HepG2 (cell line): ENCODE data around the gene TNNI3. TPM values are rescaled to one million over a fixed set of nuclear protein-coding genes. Genes with fewer than 3 reads are reported as not detected.

ENCODE experiments used
- ATRX ChIP-seq: sonication (generic); formaldehyde crosslinking; IDR thresholded peaks from 2 replicates; pipeline ENCODE4 v1.4.0; 2020; ENCODE audit warnings: missing genetic modification reagents, borderline replicate concordance
- HES4 ChIP-seq: sonication (generic); formaldehyde crosslinking; IDR thresholded peaks from 2 replicates; pipeline ENCODE4 v1.9.0; 2021; ENCODE audit warnings: mild to moderate bottlenecking, missing genetic modification reagents, borderline replicate concordance
- MEIS2 ChIP-seq: sonication (generic); formaldehyde crosslinking; IDR thresholded peaks from 2 replicates; pipeline ENCODE4 v1.9.0; 2021; ENCODE audit warnings: mild to moderate bottlenecking, missing genetic modification reagents
- ZC3H13 ChIP-seq: sonication (generic); formaldehyde crosslinking; IDR thresholded peaks from 2 replicates; pipeline ENCODE4 v1.8.1; 2023; ENCODE audit warnings: mild to moderate bottlenecking, missing genetic modification reagents, moderate library complexity
- ZEB1 ChIP-seq: IDR thresholded peaks from 2 replicates; pipeline ENCODE4 v1.6.1; 2012; ENCODE audit warnings: mild to moderate bottlenecking, low read depth, inconsistent platforms; ENCODE audit not compliant: insufficient replicate concordance
- ZFP36 ChIP-seq: fragments of 150-350 bp; IDR thresholded peaks from 2 replicates; pipeline ENCODE4 v1.6.1; 2018; ENCODE audit warnings: borderline replicate concordance, low read length, low read depth; ENCODE audit not compliant: partially characterized antibody
- ZFP37 ChIP-seq: sonication (generic); formaldehyde crosslinking; IDR thresholded peaks from 2 replicates; pipeline ENCODE4 v1.4.0; 2020; ENCODE audit warnings: missing genetic modification reagents, borderline replicate concordance
- ZKSCAN1 ChIP-seq: fragments of 150-350 bp; IDR thresholded peaks from 2 replicates; pipeline ENCODE4 v1.6.1; 2014; ENCODE audit warnings: low read length
- ZNF12 ChIP-seq: sonication (generic); formaldehyde crosslinking; IDR thresholded peaks from 2 replicates; pipeline ENCODE4 v1.5.0; 2020; ENCODE audit warnings: missing genetic modification reagents
- ZSCAN22 ChIP-seq: sonication (generic); formaldehyde crosslinking; IDR thresholded peaks from 2 replicates; pipeline ENCODE4 v1.4.0; 2020; ENCODE audit warnings: mild to moderate bottlenecking, missing genetic modification reagents
- polyA plus RNA-seq, 8 experiments: library from polyadenylated mRNA; depleted of rRNA in 3 of 8; stranded (reverse) in 7 of 8; unstranded in 1 of 8; fragments of >200 nt; fragmentation: Illumina TruSeq in 4 of 8; extraction: Trizol in 4 of 8; gene quantifications; 2 replicates each; pipeline versions ENCODE4 v1.2.1 to v1.2.3, GENCODE V29; 2011 to 2016; ENCODE audit warnings: low read depth in 4 of 8, missing spikeins in 1 of 8, mixed read lengths in 1 of 8; ENCODE audit not compliant: insufficient read depth in 1 of 8
- total RNA-seq, 5 experiments: library from RNA; depleted of rRNA; stranded (reverse); fragments of >200 nt; fragmentation: Illumina TruSeq; extraction: Trizol; gene quantifications; 2 replicates each; pipeline ENCODE4 v1.2.3, GENCODE V29; 2016; ENCODE audit warnings: low read depth in 1 of 5
- TF ChIP-seq, protein P1 (sequence below): sonication (generic); formaldehyde crosslinking; IDR thresholded peaks from 2 replicates; pipeline ENCODE4 v1.4.0; 2020; ENCODE audit warnings: missing genetic modification reagents
- TF ChIP-seq, protein P2 (sequence below): fragments of 450-650 bp; IDR thresholded peaks from 2 replicates; pipeline ENCODE4 v1.6.1; 2017
- TF ChIP-seq, protein P3 (sequence below): sonication (generic); formaldehyde crosslinking; conservative IDR thresholded peaks from 2 replicates; pipeline ENCODE4 v1.4.0; 2020; ENCODE audit warnings: missing genetic modification reagents
- TF ChIP-seq, protein P4 (sequence below): sonication (generic); formaldehyde crosslinking; IDR thresholded peaks from 2 replicates; pipeline ENCODE4 v1.4.0; 2020; ENCODE audit warnings: mild to moderate bottlenecking, low read depth, missing genetic modification reagents
- TF ChIP-seq, protein P5 (sequence below): sonication (generic); formaldehyde crosslinking; IDR thresholded peaks from 2 replicates; pipeline ENCODE4 v1.5.1; 2020; ENCODE audit warnings: mild to moderate bottlenecking, missing genetic modification reagents, moderate library complexity
- TF ChIP-seq, protein P6 (sequence below): sonication (generic); formaldehyde crosslinking; conservative IDR thresholded peaks from 2 replicates; pipeline ENCODE4 v1.8.1; 2023; ENCODE audit warnings: missing genetic modification reagents
- TF ChIP-seq, protein P7 (sequence below): sonication (generic); formaldehyde crosslinking; IDR thresholded peaks from 2 replicates; pipeline ENCODE4 v1.4.0; 2020; ENCODE audit warnings: missing genetic modification reagents, mild to moderate bottlenecking, borderline replicate concordance

Gene TNNI3
- total and polyA plus RNA-seq, 2 of the 13 experiments (the other 11 are each of a cell fraction or from before 2014, with no cell fraction given), result 3.5 to 3.7 TPM

DNA sequence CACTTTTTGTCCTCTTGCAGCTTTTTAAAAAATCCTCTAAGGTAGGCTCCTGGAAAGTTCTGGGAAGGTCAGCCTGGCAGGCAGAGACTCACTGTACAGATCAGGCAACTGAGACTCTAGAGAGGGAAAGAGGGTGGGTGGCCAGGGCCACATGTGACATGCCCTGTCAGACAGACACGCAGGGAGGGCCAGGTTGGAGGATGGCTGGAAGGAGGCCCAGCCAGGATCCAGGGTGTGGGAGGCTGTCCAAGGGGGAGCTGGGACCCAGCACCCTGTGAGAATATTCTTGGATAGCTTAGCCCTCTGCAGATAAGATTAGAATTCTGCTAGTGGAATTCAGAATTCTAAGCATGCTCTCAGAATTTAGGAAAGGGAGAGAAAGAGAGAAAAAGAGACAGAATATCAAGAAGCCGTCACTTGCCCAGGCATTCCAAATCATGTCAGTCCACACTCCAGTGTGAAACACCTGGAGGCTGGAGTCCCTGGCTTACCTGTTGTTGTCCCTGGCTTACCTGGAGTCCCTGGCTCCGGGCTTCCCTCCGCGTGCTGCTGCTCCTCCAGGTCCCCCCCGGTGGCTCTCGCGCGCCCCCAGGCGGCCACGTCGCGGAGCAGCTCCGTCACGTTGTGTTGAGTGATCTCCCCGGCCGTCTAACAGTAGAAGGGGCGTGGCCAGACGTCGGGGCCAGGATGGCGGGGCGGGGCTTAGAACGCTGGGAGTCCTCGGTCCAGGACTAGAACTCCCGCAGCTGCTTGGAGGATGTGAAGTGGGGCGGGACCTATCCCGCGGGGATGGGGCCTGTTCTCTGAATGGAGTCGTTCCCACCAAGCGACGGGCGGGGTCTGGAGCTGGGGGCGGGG is 2.8 kb upstream of the TNNI3 start (continued):
- TF ChIP-seq, protein P1, sequence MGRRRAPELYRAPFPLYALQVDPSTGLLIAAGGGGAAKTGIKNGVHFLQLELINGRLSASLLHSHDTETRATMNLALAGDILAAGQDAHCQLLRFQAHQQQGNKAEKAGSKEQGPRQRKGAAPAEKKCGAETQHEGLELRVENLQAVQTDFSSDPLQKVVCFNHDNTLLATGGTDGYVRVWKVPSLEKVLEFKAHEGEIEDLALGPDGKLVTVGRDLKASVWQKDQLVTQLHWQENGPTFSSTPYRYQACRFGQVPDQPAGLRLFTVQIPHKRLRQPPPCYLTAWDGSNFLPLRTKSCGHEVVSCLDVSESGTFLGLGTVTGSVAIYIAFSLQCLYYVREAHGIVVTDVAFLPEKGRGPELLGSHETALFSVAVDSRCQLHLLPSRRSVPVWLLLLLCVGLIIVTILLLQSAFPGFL (CRISPR knock-in tag), result no peak
- TF ChIP-seq ZSCAN22 (peak; percentile 55; the same call in 1 of the 2 replicates), MEIS2 (CRISPR knock-in tag) (no peak), ZFP37 (CRISPR knock-in tag) (no peak), HES4 (CRISPR knock-in tag) (no peak), ZFP36 (no peak), ZC3H13 (no peak), ZNF12 (CRISPR knock-in tag) (no peak), ZKSCAN1 (no peak), ZEB1 (peak; percentile 32), ATRX (CRISPR knock-in tag) (no peak)
- TF ChIP-seq, protein P2, sequence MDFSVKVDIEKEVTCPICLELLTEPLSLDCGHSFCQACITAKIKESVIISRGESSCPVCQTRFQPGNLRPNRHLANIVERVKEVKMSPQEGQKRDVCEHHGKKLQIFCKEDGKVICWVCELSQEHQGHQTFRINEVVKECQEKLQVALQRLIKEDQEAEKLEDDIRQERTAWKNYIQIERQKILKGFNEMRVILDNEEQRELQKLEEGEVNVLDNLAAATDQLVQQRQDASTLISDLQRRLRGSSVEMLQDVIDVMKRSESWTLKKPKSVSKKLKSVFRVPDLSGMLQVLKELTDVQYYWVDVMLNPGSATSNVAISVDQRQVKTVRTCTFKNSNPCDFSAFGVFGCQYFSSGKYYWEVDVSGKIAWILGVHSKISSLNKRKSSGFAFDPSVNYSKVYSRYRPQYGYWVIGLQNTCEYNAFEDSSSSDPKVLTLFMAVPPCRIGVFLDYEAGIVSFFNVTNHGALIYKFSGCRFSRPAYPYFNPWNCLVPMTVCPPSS, result no peak
- TF ChIP-seq, protein P3, sequence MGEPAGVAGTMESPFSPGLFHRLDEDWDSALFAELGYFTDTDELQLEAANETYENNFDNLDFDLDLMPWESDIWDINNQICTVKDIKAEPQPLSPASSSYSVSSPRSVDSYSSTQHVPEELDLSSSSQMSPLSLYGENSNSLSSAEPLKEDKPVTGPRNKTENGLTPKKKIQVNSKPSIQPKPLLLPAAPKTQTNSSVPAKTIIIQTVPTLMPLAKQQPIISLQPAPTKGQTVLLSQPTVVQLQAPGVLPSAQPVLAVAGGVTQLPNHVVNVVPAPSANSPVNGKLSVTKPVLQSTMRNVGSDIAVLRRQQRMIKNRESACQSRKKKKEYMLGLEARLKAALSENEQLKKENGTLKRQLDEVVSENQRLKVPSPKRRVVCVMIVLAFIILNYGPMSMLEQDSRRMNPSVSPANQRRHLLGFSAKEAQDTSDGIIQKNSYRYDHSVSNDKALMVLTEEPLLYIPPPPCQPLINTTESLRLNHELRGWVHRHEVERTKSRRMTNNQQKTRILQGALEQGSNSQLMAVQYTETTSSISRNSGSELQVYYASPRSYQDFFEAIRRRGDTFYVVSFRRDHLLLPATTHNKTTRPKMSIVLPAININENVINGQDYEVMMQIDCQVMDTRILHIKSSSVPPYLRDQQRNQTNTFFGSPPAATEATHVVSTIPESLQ (CRISPR knock-in tag), result no peak
- TF ChIP-seq, protein P4, sequence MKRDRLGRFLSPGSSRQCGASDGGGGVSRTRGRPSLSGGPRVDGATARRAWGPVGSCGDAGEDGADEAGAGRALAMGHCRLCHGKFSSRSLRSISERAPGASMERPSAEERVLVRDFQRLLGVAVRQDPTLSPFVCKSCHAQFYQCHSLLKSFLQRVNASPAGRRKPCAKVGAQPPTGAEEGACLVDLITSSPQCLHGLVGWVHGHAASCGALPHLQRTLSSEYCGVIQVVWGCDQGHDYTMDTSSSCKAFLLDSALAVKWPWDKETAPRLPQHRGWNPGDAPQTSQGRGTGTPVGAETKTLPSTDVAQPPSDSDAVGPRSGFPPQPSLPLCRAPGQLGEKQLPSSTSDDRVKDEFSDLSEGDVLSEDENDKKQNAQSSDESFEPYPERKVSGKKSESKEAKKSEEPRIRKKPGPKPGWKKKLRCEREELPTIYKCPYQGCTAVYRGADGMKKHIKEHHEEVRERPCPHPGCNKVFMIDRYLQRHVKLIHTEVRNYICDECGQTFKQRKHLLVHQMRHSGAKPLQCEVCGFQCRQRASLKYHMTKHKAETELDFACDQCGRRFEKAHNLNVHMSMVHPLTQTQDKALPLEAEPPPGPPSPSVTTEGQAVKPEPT, result no peak
- TF ChIP-seq, protein P5, sequence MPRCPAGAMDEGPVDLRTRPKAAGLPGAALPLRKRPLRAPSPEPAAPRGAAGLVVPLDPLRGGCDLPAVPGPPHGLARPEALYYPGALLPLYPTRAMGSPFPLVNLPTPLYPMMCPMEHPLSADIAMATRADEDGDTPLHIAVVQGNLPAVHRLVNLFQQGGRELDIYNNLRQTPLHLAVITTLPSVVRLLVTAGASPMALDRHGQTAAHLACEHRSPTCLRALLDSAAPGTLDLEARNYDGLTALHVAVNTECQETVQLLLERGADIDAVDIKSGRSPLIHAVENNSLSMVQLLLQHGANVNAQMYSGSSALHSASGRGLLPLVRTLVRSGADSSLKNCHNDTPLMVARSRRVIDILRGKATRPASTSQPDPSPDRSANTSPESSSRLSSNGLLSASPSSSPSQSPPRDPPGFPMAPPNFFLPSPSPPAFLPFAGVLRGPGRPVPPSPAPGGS (CRISPR knock-in tag), result no peak
- TF ChIP-seq, protein P6, sequence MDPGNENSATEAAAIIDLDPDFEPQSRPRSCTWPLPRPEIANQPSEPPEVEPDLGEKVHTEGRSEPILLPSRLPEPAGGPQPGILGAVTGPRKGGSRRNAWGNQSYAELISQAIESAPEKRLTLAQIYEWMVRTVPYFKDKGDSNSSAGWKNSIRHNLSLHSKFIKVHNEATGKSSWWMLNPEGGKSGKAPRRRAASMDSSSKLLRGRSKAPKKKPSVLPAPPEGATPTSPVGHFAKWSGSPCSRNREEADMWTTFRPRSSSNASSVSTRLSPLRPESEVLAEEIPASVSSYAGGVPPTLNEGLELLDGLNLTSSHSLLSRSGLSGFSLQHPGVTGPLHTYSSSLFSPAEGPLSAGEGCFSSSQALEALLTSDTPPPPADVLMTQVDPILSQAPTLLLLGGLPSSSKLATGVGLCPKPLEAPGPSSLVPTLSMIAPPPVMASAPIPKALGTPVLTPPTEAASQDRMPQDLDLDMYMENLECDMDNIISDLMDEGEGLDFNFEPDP (CRISPR knock-in tag), result no peak
- TF ChIP-seq, protein P7, sequence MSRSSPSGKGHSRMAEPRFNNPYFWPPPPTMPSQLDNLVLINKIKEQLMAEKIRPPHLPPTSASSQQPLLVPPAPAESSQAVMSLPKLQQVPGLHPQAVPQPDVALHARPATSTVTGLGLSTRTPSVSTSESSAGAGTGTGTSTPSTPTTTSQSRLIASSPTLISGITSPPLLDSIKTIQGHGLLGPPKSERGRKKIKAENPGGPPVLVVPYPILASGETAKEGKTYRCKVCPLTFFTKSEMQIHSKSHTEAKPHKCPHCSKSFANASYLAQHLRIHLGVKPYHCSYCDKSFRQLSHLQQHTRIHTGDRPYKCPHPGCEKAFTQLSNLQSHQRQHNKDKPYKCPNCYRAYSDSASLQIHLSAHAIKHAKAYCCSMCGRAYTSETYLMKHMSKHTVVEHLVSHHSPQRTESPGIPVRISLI, result no peak
